Osteocyte (in vitro differentiated cells): ENCODE measurements around the gene DUSP22. TPM values are rescaled to one million over a fixed set of nuclear protein-coding genes. Genes with fewer than 3 reads are reported as not detected.

ENCODE experiments used
- DNase-seq: peaks from one replicate; pipeline ENCODE4 v3.0.0; 2021; ENCODE audit warnings: mixed read lengths; ENCODE audit not compliant: unreplicated experiment; ENCODE audit errors: extremely low spot score
- H3K27ac Mint-ChIP-seq: one replicate; pipeline ENCODE4 v1.8.0; 2021; ENCODE audit warnings: mild to moderate bottlenecking, mixed read lengths; ENCODE audit not compliant: unreplicated experiment
- H3K27me3 Mint-ChIP-seq: one replicate; pipeline ENCODE4 v1.8.0; 2021; ENCODE audit warnings: mixed read lengths; ENCODE audit not compliant: unreplicated experiment
- H3K36me3 Mint-ChIP-seq: one replicate; pipeline ENCODE4 v1.8.0; 2021; ENCODE audit warnings: mixed read lengths; ENCODE audit not compliant: unreplicated experiment
- H3K4me1 Mint-ChIP-seq: one replicate; pipeline ENCODE4 v1.8.0; 2021; ENCODE audit warnings: mixed read lengths; ENCODE audit not compliant: unreplicated experiment
- H3K4me3 Mint-ChIP-seq: one replicate; pipeline ENCODE4 v1.8.0; 2021; ENCODE audit warnings: mild to moderate bottlenecking, moderate library complexity, mixed read lengths; ENCODE audit not compliant: unreplicated experiment
- H3K9me3 Mint-ChIP-seq: one replicate; pipeline ENCODE4 v1.8.0; 2021; ENCODE audit warnings: mixed read lengths; ENCODE audit not compliant: unreplicated experiment
- total RNA-seq: library from RNA; stranded (reverse); gene quantifications from 2 replicates; pipeline ENCODE4 v1.2.1, GENCODE V29; 2021
- TF ChIP-seq, protein P1 (sequence below): fragments of 200-600 bp; sonication (generic); IDR thresholded peaks from 2 replicates; pipeline ENCODE4 v1.5.0; 2021; ENCODE audit warnings: antibody characterized with exemption, mild to moderate bottlenecking, moderate library complexity

The DUSP22 gene
- total RNA-seq, 1 donor from 2014 or later, result 27.4 TPM

DNA sequence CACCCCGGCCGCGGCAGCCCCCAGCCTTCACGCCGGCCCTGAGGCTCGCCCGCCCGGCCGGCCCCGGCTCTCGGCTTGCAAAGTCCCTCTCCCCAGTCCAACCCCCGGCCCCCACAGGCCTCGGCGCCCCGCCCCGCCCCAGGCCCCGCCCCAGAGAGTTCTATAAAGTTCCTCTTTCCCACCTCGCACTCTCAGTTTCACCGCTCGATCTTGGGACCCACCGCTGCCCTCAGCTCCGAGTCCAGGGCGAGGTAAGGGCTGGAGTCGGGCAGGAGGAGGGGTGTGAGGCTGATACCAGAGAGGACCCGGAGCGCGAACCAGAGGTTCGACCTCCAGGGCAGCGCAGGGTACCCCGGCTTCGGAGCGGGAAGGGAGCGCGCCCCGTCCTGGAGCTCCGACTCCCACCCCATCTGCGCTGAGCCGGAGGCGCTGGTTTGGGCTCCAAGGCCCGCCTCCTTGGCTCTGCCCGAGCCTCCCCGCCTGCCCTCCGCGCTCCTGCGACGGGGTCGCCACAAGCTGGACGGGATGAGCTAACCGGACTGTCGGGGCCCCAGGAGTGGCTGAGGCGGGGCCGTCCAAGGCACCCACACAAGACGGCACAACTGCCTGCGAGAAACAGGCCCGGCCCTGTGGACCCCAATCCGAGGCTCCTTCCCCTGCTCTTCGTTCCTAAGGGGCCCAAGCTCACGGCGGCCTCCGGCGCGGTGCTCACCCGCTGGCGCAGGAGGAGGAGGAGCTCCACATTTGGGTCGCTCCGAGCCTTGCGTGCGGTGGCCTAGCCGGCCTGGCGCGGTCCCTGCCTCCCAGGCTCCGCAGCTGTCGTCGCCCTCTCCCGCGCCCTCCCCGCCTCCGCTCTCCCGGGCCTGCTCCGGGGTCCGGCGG lies 99.5 kb downstream of the DUSP22 start, which contains the start of gene IRF4:
TSS of gene IRF4 (plus strand) at position 194 of the 882 bp plus-strand sequence. CDS start 1,401 bp downstream, outside the sequence.
- peaks cover 78% of the 10 kb centered on the region for H3K27me3 Mint-ChIP-seq
- TF ChIP-seq, protein P1, sequence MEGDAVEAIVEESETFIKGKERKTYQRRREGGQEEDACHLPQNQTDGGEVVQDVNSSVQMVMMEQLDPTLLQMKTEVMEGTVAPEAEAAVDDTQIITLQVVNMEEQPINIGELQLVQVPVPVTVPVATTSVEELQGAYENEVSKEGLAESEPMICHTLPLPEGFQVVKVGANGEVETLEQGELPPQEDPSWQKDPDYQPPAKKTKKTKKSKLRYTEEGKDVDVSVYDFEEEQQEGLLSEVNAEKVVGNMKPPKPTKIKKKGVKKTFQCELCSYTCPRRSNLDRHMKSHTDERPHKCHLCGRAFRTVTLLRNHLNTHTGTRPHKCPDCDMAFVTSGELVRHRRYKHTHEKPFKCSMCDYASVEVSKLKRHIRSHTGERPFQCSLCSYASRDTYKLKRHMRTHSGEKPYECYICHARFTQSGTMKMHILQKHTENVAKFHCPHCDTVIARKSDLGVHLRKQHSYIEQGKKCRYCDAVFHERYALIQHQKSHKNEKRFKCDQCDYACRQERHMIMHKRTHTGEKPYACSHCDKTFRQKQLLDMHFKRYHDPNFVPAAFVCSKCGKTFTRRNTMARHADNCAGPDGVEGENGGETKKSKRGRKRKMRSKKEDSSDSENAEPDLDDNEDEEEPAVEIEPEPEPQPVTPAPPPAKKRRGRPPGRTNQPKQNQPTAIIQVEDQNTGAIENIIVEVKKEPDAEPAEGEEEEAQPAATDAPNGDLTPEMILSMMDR, result no peak
- no peaks in the 10 kb centered on the region for H3K9me3 Mint-ChIP-seq

DNA sequence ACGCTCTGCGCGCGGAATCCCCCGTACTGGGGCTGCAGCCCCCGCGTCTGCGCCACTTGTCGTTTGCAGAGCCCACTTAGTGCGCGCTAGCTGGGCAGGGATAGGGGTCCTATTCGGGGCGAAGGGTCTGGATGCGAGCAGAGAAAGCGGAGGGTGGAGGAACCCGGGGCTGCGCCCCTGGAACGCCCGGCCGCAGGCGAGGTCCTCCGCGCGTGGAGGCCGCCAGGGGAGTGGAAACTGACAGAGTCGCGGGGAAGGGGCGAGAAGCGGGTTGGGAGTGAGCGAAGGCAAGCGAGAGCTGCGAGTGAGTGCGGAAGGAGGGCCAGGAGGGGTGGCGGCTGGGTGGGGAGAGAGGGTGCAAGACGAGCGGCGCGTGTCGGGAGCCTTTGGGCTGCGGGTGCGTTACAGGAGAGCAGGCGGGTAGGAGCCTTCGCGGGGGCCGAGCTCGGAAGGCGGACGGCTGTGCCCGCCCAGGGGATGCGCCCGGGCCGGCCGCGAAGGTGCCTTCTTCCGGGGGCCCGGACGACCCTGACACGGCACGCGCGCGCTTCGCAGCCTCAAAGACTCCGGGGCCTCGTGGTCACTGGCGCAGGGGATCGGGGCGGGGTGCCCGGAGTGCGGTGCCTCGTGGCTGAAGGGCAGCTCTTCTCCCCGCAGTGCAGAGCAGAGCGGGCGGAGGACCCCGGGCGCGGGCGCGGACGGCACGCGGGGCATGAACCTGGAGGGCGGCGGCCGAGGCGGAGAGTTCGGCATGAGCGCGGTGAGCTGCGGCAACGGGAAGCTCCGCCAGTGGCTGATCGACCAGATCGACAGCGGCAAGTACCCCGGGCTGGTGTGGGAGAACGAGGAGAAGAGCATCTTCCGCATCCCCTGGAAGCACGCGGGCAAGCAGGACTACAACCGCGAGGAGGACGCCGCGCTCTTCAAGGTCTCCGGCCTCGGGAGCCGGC lies 100.4 kb downstream of the DUSP22 start:
- Mint-ChIP-seq H3K9me3 (no peaks in the 10 kb centered on the region), H3K36me3 (no peaks in the 10 kb centered on the region), H3K4me1 (peaks cover 18% of the 10 kb centered on the region), H3K27me3 (peaks cover 77% of the 10 kb centered on the region), H3K27ac (no peak overlapping the region), H3K4me3 (peak overlapping the region; percentile 57)
- no peak for DNase-seq
- TF ChIP-seq, protein P1, result no peak

More for the DNA sequence above, 99.5 kb downstream of the DUSP22 start, which contains the start of gene IRF4:
- Mint-ChIP-seq H3K4me1 (peaks cover 18% of the 10 kb centered on the region), H3K27ac (no peak within 1 kb of the TSS), H3K4me3 (peak within 1 kb of the TSS; percentile 68), H3K36me3 (no peaks in the 10 kb centered on the region)
- no peak for DNase-seq

DNA sequence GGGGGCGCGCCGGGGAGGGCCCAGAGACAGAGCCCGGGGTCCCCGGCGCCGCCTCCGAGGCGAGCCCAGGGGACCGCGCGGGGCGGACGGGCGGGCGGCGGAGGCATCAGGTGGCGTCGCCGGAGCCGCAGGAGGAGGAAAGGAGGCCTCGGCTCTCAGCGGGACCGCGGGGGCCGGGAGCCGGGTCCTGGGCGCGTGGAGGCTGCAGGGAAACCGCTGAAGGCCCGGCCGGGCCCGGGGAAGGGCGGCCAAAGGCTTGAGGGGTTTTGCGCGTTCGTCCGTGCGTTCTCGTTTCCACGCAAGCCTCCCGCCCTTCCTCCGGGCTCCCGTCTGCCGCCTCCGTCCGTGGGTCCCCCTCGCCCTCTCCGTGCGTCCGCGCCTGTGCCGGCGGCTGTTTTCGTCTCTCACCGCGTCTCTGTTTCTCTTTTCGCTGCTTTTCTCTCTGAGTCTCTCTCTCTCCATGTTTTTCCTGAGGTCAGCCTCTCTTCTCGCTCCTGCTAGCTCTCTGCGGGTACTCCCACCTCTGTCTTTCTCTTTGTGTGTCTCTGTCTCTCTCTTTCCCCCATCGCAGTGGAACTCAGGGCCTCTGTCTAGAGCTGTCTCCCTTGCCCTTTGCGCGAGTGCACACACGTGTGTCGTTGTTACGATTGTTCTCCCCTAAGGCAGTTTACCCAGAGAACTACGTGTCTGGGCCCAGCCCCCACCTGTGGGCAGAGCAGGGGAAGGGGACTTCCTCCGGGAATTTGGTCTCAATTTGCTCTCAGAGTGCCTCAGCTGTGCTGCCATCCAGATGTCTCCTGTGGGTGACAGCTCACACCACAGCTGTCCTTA lies 101.3 kb downstream of the DUSP22 start:
- Mint-ChIP-seq H3K4me3 (peak overlapping the region; percentile 66), H3K27ac (no peak overlapping the region), H3K27me3 (peaks cover 73% of the 10 kb centered on the region), H3K9me3 (no peaks in the 10 kb centered on the region), H3K4me1 (peaks cover 18% of the 10 kb centered on the region), H3K36me3 (no peaks in the 10 kb centered on the region)
- no peak for DNase-seq
- TF ChIP-seq, protein P1, result no peak

DNA sequence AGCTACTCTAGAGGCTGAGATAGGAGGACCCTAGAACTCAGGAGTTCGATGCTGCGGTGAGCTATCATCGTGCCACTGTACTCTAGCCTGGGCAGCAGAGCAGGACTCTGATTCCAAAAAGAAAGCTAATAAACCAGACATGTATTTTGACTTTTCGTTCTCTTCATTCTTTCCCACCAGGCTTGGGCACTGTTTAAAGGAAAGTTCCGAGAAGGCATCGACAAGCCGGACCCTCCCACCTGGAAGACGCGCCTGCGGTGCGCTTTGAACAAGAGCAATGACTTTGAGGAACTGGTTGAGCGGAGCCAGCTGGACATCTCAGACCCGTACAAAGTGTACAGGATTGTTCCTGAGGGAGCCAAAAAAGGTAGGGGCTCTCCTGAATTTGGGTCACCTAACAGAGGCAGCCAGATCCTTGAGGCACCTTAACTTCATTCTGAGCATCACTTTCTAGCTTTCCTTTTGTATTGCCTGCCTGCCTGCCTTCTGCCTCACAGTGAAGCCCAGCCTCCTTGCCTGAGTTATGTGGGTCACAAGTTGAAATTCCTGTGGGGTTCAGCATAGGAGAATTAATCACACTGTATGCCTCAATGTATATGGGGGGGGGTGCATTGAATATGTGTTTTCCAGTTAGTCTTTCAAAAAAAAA lies 102.5 kb downstream of the DUSP22 start:
- Mint-ChIP-seq H3K4me1 (peaks cover 18% of the 10 kb centered on the region), H3K9me3 (no peaks in the 10 kb centered on the region), H3K27me3 (peaks cover 69% of the 10 kb centered on the region), H3K27ac (no peak overlapping the region), H3K4me3 (no peak overlapping the region), H3K36me3 (no peaks in the 10 kb centered on the region)
- TF ChIP-seq, protein P1, result no peak
- DNase-seq, result no peak
